ENCODE measurements around the gene ITPR1. TPM values are rescaled to one million over a fixed set of nuclear protein-coding genes. Genes with fewer than 3 reads are reported as not detected.

Gene ITPR1
- total and polyA plus RNA-seq, 10 of the 15 experiments (the other 5 are each of a cell fraction or from before 2014, with no cell fraction given) = 12.2 to 239 (median 28.4) TPM

DNA sequence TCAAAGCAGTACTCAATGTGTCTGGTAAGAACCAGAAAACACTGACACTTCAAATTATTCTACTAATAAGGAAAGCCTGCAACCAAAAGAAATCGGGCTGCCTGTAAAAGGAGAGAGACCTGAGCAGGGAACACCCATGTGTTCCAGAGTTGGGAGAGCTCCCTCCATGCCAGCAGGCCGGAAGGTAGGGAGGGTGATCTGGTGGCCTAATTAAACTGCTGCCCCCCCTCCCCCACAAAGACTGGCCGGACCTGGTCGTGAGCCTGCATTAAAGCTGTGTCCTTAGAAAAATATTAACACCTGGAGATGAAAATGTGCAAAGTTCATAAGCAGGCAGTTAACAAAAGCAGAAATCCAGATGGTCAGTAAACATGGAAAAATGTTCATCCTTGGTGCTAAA is 315.5 kb downstream of the ITPR1 start:
- 95% methylated on average over 4 of the region's 4 CpGs for WGBS (ENCODE audit: insufficient coverage, insufficient replicate concordance, low lambda C conversion rate, missing lambda C conversion rate)

More for the DNA sequence above, 315.5 kb downstream of the ITPR1 start:
- Histone ChIP-seq H3K9ac (ENCODE audit: control insufficient read depth, insufficient read depth, low read length) (no peak overlapping the region), H3K4me1 (ENCODE audit: control insufficient read depth, insufficient read depth, low read length) (no peaks in the 10 kb centered on the region), H3K79me2 (ENCODE audit: control insufficient read depth, insufficient read depth, low read length) (no peaks in the 10 kb centered on the region), H4K20me1 (ENCODE audit: control insufficient read depth, insufficient read depth) (no peaks in the 10 kb centered on the region), H3K4me2 (ENCODE audit: control insufficient read depth, insufficient read depth) (no peak overlapping the region), H3K27me3 (replicated peaks in 1 of 2; ENCODE audit: control insufficient read depth in 2 of 2, insufficient read depth in 2 of 2, low read length in 1 of 2) (no peaks in the 10 kb centered on the region), H3K27ac (ENCODE audit: control insufficient read depth, insufficient read depth) (no peak overlapping the region), H3K9me3 (replicated peaks; ENCODE audit: control insufficient read depth, insufficient read depth, low read length) (no peaks in the 10 kb centered on the region), H3K36me3 (ENCODE audit: control insufficient read depth in 2 of 2, insufficient read depth in 2 of 2, low read length in 1 of 2) (peaks cover 13 to 17% of the 10 kb centered on the region in 2 experiments), H2AFZ (ENCODE audit: control insufficient read depth, low read depth, low read length) (no peak overlapping the region), H3K4me3 (no peak overlapping the region)
- DNase-seq (ENCODE audit: low read depth, low spot score) (no peak), FAIRE-seq (no peak), ATAC-seq (no peak)
- no TSS peak for BruUV-seq (replicated peaks)
- ChIA-PET POLR2A (interaction anchor here (1.0 kb wide), 1 partner anchor 23 kb away, joined by 3 read pairs; no protein-coding TSS in a partner anchor), RAD21 (ENCODE audit: unreplicated experiment) (interaction anchor here (1.1 to 1.3 kb wide), 3 partner anchors 36 to 168 kb away, joined by 3 to 4 read pairs (median 3); no protein-coding TSS in a partner anchor), CTCF (interaction anchor here (1.1 to 6.3 kb wide), 2 partner anchors 28 to 88 kb away, joined by 3 to 24 read pairs; no protein-coding TSS in a partner anchor), SMC1A (ENCODE audit: uncharacterized antibody, unreplicated experiment) (interaction anchor here (1.1 to 3.1 kb wide), 7 partner anchors 9 to 167 kb away, joined by 3 to 13 read pairs (median 5); no protein-coding TSS in a partner anchor)
- intact Hi-C loops (cut with micrococcal nuclease; ENCODE audit: unreplicated experiment) = no loop called here
- in situ Hi-C loops (cut with MboI) = no loop called here
- TF ChIP-seq, protein P1, sequence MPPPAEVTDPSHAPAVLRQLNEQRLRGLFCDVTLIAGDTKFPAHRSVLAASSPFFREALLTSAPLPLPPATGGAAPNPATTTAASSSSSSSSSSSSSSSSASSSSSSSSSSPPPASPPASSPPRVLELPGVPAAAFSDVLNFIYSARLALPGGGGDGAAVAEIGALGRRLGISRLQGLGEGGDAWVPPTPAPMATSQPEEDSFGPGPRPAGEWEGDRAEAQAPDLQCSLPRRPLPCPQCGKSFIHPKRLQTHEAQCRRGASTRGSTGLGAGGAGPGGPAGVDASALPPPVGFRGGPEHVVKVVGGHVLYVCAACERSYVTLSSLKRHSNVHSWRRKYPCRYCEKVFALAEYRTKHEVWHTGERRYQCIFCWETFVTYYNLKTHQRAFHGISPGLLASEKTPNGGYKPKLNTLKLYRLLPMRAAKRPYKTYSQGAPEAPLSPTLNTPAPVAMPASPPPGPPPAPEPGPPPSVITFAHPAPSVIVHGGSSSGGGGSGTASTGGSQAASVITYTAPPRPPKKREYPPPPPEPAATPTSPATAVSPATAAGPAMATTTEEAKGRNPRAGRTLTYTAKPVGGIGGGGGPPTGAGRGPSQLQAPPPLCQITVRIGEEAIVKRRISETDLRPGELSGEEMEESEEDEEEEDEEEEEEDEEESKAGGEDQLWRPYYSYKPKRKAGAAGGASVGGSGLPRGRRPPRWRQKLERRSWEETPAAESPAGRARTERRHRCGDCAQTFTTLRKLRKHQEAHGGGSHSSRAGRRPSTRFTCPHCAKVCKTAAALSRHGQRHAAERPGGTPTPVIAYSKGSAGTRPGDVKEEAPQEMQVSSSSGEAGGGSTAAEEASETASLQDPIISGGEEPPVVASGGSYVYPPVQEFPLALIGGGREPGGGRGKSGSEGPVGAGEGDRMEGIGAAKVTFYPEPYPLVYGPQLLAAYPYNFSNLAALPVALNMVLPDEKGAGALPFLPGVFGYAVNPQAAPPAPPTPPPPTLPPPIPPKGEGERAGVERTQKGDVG (CRISPR knock-in tag; IDR thresholded peaks at IDR 0.05) = no peak
- TF ChIP-seq IRF4 (IDR thresholded peaks at IDR 0.05; ENCODE audit: low read depth, low read length) = no peak
- no peak for TF ChIP-seq YY1 (IDR thresholded peaks at IDR 0.05; ENCODE audit: low read depth, low read length)
- no peak for TF ChIP-seq HDAC2 (IDR thresholded peaks at IDR 0.05)
- TF ChIP-seq TCF7 (IDR thresholded peaks at IDR 0.05; ENCODE audit: borderline replicate concordance) = no peak
- no peak for TF ChIP-seq BCL11A (IDR thresholded peaks at IDR 0.05; ENCODE audit: low read depth, low read length)

Measured in GM12878 (cell line).